Loucy (cell line): ENCODE data around the gene SLC43A3.

ENCODE experiments used
- CTCF ChIP-seq: fragments of 200-600 bp; sonication (generic); conservative IDR thresholded peaks from 2 replicates; pipeline ENCODE4 v1.5.1; 2014; ENCODE audit warnings: mild to moderate bottlenecking, antibody characterized with exemption, low read length
- EZH2phosphoT487 ChIP-seq: fragments of 200-600 bp; IDR thresholded peaks from 2 replicates; pipeline ENCODE4 v1.6.1; 2018; ENCODE audit warnings: antibody characterized with exemption, mild to moderate bottlenecking, moderate library complexity, borderline replicate concordance

DNA sequence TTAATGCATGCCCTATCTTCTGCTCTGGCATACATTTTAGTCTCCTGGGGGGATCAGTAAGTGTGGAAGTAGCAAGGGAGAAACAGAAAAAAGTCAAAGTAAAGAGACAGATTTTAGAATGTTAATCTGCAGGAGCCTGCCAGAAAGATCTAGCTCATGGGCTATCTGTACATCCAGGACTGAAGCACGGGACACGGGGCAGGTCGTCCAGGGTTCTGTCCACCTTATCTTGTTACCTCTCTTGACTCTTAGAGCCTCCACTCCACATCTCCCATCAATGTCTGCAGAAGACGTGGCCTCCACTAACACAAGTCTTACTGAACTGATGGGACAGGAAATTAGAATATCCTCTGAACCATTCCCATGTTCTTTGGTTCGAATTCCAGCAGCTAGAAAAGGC, 1.7 kb upstream of the SLC43A3 start:
- no peak for TF ChIP-seq CTCF
- TF ChIP-seq EZH2phosphoT487: no peak
